RWPE2 (cell line): ENCODE data around the gene COASY.
A peak's percentile ranks its signal among the peaks of the same experiment; 100 is the strongest.

Experiments used
- ATAC-seq: fragments of 200-7000 bp; cut with Tn5 transposase; 3 replicates; pipeline ENCODE4 v1.9.1; 2021; ENCODE audit warnings: low read depth
- DNase-seq: peaks from one replicate; pipeline ENCODE4 v3.0.0-alpha.2; 2020; ENCODE audit warnings: low spot score
- H3K27ac ChIP-seq: fragments of 450-650 bp; 2 replicates; pipeline ENCODE4 v1.5.1; 2017; ENCODE audit warnings: mild to moderate bottlenecking; ENCODE audit not compliant: poor library complexity, severe bottlenecking
- H3K27me3 ChIP-seq: fragments of 250-450 bp; sonication (Bioruptor Pico); 2 replicates; pipeline ENCODE4 v1.5.1; 2021; ENCODE audit warnings: mild to moderate bottlenecking, moderate library complexity; ENCODE audit not compliant: insufficient read depth, poor library complexity, severe bottlenecking
- H3K36me3 ChIP-seq: fragments of 250-450 bp; sonication (Bioruptor Pico); 2 replicates; pipeline ENCODE4 v1.5.1; 2020; ENCODE audit warnings: low read depth, mild to moderate bottlenecking, moderate library complexity
- H3K4me1 ChIP-seq: fragments of 250-450 bp; sonication (Bioruptor Pico); 2 replicates; pipeline ENCODE4 v1.5.1; 2021; ENCODE audit warnings: mild to moderate bottlenecking, moderate library complexity; ENCODE audit not compliant: insufficient read depth, poor library complexity, severe bottlenecking
- H3K4me3 ChIP-seq: fragments of 250-450 bp; sonication (Bioruptor Pico); 2 replicates; pipeline ENCODE4 v1.5.1; 2021; ENCODE audit warnings: mild to moderate bottlenecking, moderate library complexity; ENCODE audit not compliant: severe bottlenecking
- H3K9me3 ChIP-seq: fragments of 250-450 bp; sonication (Bioruptor Pico); 2 replicates; pipeline ENCODE4 v1.5.1; 2021; ENCODE audit warnings: mild to moderate bottlenecking, moderate library complexity; ENCODE audit not compliant: severe bottlenecking
- TF ChIP-seq, protein P1 (sequence below): fragments of 450-650 bp; IDR thresholded peaks from one replicate; pipeline ENCODE4 v1.5.1; 2017; ENCODE audit warnings: mild to moderate bottlenecking, moderate library complexity; ENCODE audit not compliant: poor library complexity, severe bottlenecking

Gene COASY

DNA sequence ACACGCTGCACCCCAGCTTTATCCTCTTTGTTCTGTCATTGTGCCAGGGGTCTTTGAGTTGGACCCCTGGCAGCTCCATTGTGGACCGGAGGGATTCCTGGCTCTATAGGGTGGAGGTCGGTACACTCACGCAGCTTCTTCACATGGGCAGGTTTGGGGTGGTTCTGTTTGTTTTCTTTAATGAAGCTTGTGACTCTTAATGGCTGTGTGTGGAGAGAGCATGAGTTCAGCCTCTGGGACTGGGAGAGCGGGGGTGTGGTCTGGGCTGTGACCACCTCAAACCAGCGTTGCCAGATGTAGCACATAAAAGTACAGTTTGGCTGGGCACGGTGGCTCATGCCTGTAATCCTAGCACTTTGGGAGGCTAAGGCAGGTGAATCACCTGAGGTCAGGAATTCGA is 47.1 kb upstream of the COASY start:
- DNase-seq = no peak
- Histone ChIP-seq H3K36me3 (no peaks in the 10 kb centered on the region), H3K27me3 (no peaks in the 10 kb centered on the region), H3K27ac (no peak overlapping the region), H3K9me3 (no peaks in the 10 kb centered on the region), H3K4me1 (peaks cover 24% of the 10 kb centered on the region), H3K4me3 (no peak overlapping the region)
- ATAC-seq = no peak
- TF ChIP-seq, protein P1, sequence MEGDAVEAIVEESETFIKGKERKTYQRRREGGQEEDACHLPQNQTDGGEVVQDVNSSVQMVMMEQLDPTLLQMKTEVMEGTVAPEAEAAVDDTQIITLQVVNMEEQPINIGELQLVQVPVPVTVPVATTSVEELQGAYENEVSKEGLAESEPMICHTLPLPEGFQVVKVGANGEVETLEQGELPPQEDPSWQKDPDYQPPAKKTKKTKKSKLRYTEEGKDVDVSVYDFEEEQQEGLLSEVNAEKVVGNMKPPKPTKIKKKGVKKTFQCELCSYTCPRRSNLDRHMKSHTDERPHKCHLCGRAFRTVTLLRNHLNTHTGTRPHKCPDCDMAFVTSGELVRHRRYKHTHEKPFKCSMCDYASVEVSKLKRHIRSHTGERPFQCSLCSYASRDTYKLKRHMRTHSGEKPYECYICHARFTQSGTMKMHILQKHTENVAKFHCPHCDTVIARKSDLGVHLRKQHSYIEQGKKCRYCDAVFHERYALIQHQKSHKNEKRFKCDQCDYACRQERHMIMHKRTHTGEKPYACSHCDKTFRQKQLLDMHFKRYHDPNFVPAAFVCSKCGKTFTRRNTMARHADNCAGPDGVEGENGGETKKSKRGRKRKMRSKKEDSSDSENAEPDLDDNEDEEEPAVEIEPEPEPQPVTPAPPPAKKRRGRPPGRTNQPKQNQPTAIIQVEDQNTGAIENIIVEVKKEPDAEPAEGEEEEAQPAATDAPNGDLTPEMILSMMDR = no peak

- DNase-seq (no peak), ATAC-seq (peak; percentile 70)
- H3K36me3 ChIP-seq = 0 out of 2 replicates have a peak, but pooled peaks cover 3% of the 10 kb centered on the region
- H3K27me3 ChIP-seq = no peaks in the 10 kb centered on the region
- no peaks in the 10 kb centered on the region for H3K9me3 ChIP-seq
- no peak overlapping the region for H3K4me3 ChIP-seq
- H3K27ac ChIP-seq = peak overlapping the region; percentile 97
- TF ChIP-seq, protein P1 = peak; percentile 95
- peaks cover 38% of the 10 kb centered on the region for H3K4me1 ChIP-seq
Measured at GRCh38 chr17:42517516-42517915, 44.4 kb upstream of the COASY start.

DNA sequence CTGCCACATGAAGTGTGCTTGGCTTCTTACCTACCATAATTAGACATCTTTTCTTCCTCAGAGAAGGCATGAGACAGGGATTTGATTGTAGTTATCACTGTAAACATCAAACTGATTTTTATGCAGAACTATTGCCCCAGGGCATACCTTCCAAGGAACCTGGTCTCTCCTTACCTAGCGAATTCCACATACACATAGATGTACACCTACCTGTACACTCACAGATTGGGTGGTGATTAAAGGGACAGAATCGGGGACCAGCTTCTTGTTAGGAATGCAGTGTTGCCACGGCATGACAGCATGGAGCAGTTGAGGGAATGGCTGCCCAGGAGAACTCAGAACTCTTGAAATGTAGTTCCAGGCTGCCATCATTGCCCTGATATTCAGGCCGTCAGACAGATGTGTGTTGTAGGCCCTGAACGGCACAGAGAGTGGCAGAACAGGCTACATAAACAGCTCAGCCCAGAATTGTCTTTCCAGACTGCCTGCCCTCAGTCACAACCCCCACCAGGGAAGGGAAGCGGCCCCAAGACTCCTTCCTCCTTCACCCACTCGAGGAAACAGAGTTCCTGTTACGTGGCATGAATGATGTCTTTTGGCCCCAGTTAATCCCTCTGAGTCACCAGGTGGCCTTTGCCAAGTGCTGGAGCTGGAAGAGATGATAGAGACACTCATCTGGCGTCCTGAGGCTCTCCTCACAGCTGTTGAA is 43.7 kb upstream of the COASY start:
- ATAC-seq = peak; percentile 37
- TF ChIP-seq, protein P1 = no peak
- Histone ChIP-seq H3K9me3 (no peaks in the 10 kb centered on the region), H3K27ac (peak overlapping the region; percentile 97), H3K27me3 (no peaks in the 10 kb centered on the region), H3K36me3 (0 out of 2 replicates have a peak, but pooled peaks cover 3% of the 10 kb centered on the region), H3K4me3 (no peak overlapping the region), H3K4me1 (peaks cover 38% of the 10 kb centered on the region)
- DNase-seq = peak; percentile 85

DNA sequence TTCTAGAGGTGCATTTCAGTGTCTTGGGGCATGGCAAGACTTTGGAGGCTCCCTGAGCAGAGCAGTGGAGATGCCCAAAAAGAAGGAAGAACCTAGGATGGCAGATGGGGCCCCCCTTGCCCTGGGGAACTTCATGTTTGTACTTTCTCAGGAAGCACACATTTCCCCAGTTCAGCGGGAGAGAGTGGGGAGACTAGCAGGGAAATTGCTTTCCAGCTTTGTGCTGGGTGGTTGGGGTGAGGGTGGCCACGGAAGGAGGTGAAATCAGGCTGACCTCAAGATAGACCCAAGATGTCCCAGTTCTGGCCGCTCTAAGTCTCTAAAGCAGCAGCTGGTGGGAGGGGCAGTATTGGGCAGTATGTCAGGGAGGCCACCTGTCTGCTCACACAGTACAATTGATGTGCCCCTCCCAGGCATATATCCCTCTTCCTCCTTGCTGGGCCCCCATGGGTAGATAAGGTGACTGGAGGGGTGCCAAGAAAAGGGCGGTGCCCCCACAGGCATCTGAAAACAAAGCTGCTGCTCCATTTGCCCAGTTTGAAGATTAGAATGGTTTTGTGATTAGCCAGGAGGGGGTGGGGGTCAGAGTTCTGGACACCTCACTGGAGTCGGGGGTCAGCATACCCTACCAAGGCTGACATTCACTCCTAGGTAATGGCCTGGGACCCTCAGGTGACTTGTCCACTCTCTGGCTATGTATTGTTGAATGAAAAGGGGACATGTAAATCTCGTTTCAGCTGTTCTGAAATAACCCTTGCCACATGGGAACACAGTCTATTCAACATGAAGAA is 43.0 kb upstream of the COASY start:
- H3K4me3 ChIP-seq = no peak overlapping the region
- 0 out of 2 replicates have a peak, but pooled peaks cover 3% of the 10 kb centered on the region for H3K36me3 ChIP-seq
- ATAC-seq (peak; percentile 3; the same call in 1 of the 3 replicates), DNase-seq (no peak)
- TF ChIP-seq, protein P1 = no peak
- H3K27me3 ChIP-seq = no peaks in the 10 kb centered on the region
- peaks cover 38% of the 10 kb centered on the region for H3K4me1 ChIP-seq
- H3K27ac ChIP-seq = peak overlapping the region; percentile 97
- H3K9me3 ChIP-seq = no peaks in the 10 kb centered on the region
